ENCODE measurements around the gene CNKSR3.
A peak's percentile ranks its signal among the peaks of the same experiment; 100 is the strongest.

CNKSR3 gene

DNA sequence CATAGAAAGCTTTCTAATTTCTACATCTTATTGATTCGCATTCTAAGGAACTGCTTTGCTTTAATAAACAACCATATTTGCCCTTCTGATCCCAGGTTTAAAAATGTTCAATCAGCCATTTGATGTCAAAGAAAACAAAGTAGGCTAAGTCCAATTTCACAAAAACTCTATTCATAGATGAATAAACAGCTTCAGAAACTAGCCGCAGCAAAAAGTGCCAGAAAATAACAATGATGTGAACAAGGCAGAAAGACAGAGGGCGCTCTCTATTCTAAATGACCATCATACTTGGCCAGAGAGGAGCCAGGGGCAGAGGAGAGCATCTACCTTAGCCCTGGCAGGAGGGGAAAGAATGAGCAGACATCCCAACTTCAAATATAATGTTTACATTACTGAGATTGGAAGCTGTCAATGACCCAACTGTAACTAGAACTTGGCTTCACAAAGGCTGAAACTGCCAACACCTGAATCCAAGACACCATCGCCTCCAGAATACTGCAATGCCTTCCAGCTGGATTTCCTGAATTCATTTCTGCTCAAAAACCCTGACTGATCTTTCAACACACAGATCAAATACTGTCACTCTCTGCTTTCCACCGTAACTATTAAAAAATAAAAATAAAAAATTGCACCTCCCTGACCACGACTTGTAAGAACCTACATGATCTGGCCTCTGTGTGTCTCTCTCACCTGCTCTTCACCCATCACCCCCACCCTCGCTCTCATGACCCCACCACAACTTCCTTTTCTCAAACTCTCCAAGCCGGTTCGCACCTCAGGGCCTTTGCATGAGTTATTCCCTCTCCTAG, 9.5 kb downstream of the CNKSR3 start:
- DNase-seq = no peak

DNA sequence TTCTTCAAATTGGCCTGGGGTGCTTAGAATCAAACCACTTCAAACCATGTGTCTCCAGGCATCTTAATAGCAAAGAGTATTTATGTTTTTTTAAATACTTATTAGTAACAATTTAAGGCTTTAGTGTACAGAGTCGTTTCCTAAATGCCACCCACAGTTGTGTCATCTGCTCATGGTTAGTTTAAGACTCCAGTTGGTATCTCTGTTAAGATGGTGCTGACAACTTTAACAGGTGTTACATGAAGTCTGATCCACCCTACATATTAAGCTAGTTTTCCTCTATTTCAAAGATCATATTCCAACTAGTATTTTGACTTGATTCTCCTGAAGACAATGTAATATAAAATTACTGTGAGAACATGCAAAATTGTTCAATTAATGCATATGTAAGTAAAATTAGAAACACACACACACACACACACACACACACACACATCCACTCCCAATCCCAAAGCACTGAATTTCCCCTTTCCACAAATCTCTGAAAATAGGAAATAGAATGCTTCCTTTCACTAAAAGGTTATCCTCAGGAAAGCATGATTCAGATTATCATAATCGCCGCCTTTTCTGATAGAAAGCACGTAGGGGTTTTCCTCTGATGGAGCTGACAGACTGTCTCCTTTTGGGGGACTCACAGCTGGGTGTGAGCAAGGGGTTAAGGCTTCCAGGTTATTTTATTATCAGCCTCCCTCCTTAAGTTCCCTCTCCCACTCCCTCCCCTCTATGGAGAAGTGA, 10.5 kb downstream of the CNKSR3 start:
- no peak for DNase-seq

DNA sequence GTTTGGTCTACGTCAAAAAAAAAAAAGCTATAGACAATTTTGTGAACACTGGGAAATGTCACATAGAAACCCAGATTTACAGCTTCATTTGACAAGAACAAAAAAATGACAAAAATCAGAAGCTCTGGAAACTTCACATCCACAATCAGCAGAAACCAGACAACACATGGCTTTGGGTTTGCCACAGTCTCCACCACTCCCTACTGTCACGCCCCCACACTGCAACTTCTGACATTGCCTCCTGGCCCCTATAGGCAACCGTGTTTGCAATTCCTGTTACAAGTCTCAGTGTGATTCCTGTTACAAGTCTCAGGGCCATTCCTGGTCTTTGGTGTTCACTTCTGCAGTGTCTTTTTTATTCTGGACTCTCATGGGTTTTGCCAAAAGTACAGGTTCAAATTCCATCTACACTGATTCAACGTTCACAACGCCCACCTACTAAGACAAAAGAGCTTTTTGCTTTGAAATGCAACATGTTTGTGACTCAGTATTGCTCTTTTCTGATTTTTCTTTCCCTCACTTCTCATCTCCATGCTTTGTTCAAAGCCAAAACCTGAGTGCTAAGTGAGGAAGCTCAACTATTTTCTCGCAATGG, 12.0 kb downstream of the CNKSR3 start:
- no peak for DNase-seq

DNA sequence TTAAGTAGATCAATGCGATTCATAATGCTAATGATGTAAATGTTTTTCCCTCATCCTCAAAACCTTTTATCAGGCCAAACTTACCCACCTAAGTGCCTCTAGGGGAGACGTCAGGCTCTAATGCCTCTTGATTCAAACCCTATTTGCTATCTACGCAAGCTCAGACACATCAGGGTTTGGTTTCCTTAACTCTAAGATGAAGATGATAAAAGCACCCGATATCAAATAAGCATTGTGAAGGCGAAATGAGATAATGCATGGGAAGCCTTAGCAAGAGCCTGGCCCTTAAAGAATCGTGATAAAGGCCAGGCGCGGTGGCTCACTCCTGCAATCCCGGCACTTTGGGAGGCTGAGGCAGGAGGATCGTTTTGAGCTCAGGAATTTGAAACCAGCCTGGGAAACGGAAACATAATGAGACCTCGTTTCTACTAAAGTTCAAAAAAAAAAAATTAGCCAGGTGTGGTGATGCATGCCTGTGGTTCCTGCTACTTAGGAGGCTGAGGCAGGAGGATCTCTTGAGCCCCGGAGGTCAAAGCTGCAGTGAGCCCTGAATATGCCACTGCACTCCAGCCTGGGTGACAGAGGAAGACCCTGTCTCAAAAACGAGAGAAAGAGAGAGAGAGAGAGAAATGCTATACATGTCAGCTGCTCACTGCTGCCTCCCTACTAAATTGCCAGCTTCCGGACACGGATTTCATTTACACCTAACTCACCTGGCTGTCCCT, 13.5 kb downstream of the CNKSR3 start:
- DNase-seq = no peak

DNA sequence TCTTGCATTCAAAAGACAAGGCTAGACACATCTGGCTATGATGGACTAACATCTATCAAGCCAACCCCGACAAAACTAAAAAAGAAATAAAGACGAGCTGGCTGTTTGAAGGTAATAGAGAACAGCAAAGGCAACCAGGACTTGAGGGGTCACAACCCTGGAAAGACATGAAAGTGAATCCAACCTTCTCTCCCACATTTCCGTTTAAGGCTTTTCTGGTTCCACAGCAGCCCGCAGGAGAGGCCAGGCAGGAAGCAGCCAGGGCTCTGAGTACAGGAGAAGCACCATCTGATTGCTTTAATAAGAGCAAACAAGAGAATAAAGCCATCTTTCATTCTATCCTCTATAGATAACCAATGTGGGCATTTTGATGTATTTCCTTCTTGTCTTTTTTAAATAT, 14.3 kb downstream of the CNKSR3 start:
- DNase-seq = no peak

DNA sequence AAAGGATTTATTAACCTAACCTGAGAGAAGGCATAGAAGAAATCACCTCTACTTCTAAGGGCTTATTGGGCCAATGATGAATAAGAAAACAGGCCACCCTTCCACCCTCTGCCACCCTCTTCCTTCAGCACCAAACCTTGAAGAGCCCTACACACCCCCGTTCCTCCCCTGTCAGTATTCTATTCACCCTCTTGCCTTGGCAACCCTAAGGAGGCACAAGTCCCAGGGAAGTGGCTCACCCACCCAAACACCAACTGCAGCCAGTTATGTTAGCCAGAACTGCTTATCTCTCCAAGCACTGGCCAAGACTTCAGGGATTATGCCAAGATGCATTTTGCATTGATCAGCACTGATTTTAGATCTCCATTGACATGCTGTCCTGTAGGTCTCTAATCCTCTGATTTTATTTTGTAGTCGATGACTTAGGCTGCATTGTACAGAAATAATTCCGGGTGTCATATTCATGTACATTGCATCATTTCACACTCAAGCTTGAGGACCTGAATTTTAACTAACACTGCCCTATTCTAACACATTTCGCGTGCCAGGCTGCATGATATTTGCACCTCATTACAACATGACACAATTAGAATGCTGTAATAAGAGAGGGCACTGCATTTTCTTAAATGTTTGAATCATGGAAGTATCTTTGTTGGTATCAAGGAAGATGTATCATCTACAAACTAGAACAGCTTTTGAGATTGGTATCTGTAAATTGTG, 15.7 kb downstream of the CNKSR3 start:
- DNase-seq = no peak

DNA sequence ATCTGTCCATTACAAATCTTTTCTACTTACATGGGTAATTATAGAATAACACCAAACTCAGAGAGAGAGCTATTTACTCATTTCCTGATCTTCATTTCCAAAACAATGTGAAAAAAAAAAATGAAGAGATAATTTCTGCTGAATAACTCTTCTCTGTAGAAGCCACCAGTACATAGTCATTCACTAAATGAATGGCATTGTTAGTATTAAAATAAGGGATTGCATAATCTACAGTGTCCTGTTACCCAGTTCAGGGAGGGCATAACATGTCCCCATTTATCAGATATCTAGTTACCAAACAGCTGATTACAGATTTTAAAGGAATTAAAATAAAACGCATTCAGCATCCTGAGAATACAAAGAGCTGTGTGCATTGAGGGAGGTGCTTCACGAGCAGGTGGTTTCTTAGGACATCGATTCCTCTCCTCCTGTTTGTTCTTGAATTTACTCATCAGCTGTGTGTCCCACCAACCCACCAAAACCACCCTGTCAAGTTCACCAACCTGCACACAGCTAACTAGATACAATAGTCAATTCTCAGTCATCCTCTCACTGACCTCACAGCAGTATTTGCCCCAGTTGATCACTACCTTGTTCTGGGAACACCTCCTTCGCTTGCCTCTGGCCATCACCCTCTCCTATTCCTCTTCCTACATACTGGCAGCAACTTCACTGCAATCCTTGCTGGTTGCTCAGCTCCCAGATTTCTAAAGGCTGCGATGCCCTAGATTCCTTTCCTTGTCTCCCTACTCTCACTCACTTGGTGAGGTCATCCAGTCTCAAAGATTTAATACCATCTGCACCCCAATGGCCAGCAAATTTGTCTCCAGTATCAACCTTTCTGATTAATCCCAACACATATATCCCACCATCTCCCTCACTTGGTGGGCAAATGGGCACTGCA, 18.7 kb downstream of the CNKSR3 start:
- peak; percentile 32 for DNase-seq

DNA sequence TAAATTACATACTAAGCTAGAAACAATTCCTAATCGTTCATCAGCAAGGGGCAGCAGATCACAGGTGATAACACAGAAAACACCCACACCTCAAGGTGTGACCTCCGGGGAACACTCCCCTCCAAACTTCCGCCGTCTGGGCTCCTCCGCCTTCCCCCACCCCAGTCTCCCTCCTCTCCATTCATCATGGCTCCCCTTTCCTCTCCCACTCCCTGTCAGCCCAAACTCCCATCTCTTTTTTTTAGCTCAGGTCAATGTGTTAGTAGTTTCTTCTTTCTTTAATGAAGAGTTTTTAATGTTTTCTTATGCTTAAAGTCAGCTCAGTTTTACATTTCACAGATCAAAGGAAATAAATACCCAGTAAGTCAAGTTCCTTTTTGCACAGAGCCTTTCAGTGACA, 20.7 kb downstream of the CNKSR3 start:
- DNase-seq = no peak

DNA sequence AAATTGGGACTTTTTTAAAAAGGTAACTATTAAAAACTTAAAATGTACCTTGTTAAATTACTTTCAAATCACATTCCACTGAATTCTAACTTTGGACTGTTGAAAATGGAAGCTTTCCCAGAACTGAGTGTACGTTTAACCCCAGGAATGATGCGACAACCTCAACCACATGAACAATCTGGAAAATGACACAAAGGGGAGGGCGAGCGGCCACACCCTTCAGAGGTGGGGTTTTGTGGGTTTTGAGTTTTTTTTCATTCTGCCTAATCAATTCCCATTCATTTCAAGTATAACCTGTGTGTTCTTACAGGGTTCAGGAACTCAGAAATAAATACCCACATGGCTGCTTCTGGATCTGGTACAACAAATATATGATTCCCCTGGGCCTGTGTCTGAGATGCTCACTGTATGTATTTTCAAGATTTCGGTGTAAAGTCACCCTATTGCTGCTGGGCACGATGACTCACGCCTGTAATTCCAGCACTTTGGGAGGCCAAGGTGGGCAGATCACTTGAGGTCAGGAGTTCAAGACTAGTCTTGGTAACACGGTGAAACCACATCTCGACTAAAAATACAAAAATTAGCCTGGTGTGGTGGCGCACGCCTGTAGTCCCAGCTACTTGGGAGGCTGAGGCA, 21.6 kb downstream of the CNKSR3 start:
- no peak for DNase-seq

DNA sequence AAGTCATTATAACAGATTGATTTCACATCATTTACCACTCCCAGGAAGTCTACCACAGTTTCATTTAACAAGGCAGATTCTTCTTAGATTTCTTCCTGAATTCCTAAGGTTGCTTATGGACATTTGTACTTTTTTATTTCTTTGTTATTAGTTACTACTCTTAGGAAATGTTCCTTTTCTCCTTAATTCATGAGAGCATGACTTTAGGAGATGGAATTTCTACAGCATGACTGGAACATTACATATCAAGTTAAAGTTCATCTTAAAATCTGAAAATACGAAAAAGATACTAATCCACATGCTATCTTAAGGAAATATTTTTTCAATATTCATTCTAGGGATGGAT, 22.3 kb downstream of the CNKSR3 start:
- DNase-seq = no peak

DNA sequence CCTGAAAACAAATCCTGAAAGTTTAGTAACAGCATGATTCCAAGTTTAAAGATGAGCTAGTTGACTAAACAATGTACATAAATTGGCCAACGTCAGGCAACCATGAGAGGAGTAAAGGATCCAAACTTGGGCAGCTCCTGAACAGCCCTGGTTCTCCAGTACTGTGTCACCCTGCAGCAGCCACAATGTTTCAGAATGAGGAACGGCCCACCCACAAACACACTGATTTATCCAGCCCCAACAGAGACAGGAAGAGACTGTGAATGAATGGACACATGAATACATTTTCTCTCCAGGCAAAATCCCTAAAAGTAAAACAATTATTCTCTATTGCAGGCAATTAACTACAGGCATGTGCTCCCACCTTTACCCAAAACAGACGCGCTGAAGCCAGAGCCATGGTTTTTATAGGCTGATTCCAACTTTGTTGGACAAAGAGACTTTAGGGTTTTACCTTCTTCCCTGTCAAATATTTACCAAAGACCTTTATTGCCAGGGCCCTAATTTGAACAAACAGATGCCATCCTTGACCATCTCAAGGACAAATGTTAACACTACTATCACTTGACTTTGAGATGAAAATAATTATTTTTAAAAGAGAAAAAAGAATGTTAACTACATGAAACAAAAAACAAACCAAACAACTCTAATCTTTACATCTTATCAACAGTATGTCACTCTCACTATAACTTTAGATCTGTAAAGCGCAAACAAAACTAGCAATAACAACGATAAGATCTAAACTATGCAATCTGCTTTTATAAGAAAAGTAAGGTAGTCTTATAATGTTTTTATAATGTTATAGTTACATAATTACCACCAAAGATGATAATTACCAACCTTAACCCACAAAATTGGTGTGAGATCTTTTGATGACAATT, 22.9 kb downstream of the CNKSR3 start:
- no peak for DNase-seq

DNA sequence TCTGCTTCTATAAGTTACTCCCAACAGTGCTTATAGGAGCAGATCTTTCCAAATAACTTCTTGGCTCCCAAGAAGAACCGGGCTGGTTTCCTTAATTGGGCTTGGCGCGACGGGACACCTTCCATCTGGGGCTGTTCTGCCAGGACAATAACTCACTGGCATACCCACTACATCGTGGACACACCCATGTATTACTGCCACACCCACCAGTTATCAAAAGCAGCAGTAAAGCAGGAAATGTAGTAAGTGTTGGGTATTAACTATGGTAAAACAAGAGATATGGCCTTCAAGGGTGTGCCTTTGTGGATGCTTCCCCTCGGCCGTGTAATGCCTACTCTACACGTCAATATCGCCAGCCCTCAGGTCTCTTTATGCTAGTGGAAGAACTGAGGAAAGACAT, 24.7 kb downstream of the CNKSR3 start:
- DNase-seq = no peak

DNA sequence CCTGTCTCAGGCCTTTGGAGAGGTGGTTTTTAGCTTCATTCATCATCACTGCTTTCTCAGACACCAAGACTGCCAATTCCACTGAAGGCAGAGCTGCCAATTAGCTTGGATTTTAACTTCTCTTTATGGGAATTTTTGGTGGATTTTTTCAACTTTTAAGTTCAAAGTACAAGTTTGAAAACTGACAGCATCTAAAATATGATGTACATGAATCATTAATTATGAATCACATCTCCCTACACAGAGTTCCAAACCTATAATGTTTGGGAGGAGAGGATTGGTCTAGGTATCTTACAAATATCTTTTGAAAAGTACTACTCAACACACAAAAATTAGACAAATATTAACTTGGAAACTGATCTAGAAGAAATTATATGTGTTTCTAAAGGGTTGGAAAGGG, 25.5 kb downstream of the CNKSR3 start:
- no peak for DNase-seq

DNA sequence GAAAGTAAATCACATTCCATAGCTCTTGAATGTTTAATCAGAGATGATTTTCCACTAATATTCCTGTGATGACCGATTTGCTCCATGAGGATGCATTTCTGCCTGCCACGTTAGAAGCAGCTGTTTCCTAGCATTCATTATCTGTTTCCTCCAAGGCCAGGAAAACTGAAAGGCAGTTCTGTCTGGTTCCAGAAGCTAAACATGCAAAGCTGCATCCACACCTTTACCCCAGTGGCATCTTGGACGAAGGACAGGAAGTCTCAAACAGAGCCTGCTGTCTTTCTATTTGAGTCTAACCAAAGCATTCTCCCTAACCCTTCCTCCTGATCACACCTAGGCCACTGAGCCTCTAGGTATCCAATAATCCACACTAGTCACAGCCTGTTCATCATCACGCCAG, 27.6 kb downstream of the CNKSR3 start:
- DNase-seq = no peak

DNA sequence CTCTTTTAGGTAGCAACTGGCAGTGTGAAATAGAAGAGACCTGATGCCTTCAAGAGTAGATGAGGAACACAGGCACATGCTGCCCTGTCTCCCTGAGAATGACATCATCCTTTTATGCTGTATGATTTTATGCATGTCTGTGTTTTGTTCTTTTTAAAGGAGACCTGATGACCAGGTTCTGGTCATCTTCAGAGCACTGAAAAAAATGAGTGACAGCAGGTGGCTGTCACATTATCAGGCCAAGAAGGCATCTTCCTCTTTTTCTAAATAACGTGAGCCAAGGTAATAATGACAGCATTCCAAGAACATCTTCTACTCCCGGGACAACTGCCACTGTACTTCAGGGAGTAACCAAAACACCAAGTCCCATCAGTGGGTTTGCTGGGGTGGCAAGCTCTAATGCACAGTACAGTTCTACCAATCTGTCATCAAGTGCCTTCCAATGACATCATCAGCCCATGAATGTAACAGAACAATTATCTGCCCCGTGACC, 28.9 kb downstream of the CNKSR3 start:
- DNase-seq = no peak

DNA sequence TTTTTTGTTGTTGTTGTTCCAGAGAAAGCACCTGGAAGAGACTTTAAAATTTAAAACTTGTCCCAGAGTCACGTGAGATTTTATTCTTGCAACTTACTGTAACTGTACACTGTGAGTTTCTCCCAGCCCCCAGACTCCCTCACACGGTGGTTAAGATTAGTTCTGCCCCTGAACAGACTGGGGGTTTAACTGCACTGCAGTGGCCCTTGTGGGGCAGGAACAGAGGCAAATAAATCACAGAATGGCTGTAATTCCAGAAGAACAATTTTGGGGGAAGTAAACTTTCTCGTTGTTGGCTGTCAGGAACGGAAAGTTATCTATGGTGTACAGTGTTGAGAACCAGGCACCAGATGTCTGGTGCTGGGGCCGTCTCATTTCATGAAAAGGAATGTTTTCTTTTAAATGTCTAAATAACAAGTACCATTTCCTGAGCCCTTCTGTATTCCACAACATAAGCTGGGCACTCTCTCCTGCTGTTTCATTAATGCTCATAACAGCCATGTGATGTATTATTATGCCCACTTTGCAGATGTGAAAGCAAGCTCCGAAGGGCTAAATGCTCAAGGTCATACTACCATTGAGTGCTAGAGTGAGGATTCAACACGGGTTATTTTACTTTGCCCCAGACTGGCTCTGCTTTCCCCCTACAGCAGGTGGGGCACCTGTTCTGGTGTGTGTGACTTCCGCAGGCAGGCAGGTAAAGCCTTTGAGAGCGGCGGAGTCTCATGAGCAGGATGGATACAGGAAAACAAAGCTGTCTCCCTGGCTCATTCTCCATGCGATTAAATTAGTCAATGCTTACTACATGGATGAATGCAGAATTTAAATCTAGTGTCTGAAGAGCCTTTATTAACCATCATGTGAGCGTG, 30.5 kb downstream of the CNKSR3 start:
- no peak for DNase-seq

DNA sequence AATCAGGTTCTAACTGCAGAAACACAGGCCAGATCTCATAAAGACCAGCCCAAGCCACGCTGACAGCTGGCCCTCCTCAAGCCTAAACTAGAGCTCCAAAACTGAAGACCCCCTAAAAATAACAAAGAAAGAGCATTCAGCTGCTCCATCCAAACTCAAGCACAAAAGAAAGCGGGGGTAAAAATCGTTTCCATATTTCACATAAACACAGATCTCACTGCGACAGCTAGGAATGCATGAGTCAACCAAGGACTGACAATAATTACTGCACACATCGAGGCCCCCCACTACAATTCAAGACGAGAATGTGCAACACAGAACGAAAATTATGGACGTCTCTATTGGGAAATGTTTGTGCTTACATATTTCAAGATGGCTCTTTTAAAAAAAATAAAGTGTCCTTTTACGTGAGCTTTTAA, 31.1 kb downstream of the CNKSR3 start:
- DNase-seq = no peak

DNA sequence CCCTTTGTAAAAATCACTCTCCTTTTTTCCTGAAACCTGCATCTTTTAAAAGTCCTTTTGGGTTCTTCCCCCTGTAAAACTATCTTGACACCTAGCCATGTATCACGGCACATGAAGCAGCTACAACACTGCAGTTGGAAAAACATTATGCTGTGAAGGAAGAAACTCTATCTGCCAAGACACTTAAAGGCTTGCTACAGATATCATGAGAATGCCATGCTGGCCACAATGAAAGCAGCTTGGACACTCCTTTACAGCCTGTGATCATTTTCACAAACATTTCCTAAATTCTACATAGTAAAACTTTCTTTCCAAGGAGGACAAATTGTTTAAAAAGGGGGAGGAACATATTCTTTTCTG, 31.8 kb downstream of the CNKSR3 start:
- no peak for DNase-seq
